HEK293 (cell line): ENCODE results near the gene L3MBTL4.

ENCODE experiments used
- BCL11A ChIP-seq: fragments of 450-650 bp; formaldehyde crosslinking; IDR thresholded peaks from 2 replicates; pipeline ENCODE4 v1.5.1; 2016; ENCODE audit warnings: low read depth, missing biosample characterization, missing genetic modification characterization
- MYNN ChIP-seq: fragments of 450-650 bp; formaldehyde crosslinking; IDR thresholded peaks from 2 replicates; pipeline ENCODE4 v1.5.1; 2016; ENCODE audit warnings: missing biosample characterization, missing genetic modification characterization, borderline replicate concordance
- SCRT1 ChIP-seq: fragments of 450-650 bp; formaldehyde crosslinking; IDR thresholded peaks from 2 replicates; pipeline ENCODE4 v1.5.1; 2016; ENCODE audit warnings: missing biosample characterization, missing genetic modification characterization, borderline replicate concordance
- ZEB2 ChIP-seq: fragments of 450-650 bp; formaldehyde crosslinking; IDR thresholded peaks from 2 replicates; pipeline ENCODE4 v1.5.1; 2016; ENCODE audit warnings: missing biosample characterization, missing genetic modification characterization
- ZFP41 ChIP-seq: fragments of 450-650 bp; formaldehyde crosslinking; IDR thresholded peaks from 2 replicates; pipeline ENCODE4 v1.5.1; 2016; ENCODE audit warnings: missing biosample characterization, missing genetic modification characterization, borderline replicate concordance
- ZNF138 ChIP-seq: fragments of 450-650 bp; formaldehyde crosslinking; IDR thresholded peaks from 2 replicates; pipeline ENCODE4 v1.5.1; 2016; ENCODE audit warnings: missing biosample characterization, missing genetic modification characterization, borderline replicate concordance
- ZNF211 ChIP-seq: fragments of 450-650 bp; formaldehyde crosslinking; IDR thresholded peaks from 2 replicates; pipeline ENCODE4 v1.5.1; 2016; ENCODE audit warnings: low read depth, missing biosample characterization, missing genetic modification characterization
- ZNF214 ChIP-seq: fragments of 450-650 bp; formaldehyde crosslinking; IDR thresholded peaks from 2 replicates; pipeline ENCODE4 v1.5.1; 2017; ENCODE audit warnings: missing biosample characterization, mild to moderate bottlenecking, missing genetic modification characterization, borderline replicate concordance
- ZNF24 ChIP-seq: fragments of 450-650 bp; formaldehyde crosslinking; IDR thresholded peaks from 2 replicates; pipeline ENCODE4 v1.5.1; 2016; ENCODE audit warnings: missing biosample characterization, missing genetic modification characterization
- ZNF426 ChIP-seq: fragments of 450-650 bp; formaldehyde crosslinking; IDR thresholded peaks from 2 replicates; pipeline ENCODE4 v1.5.1; 2017; ENCODE audit warnings: missing biosample characterization, missing genetic modification characterization, mild to moderate bottlenecking, inconsistent platforms, moderate library complexity
- ZNF433 ChIP-seq: fragments of 450-650 bp; formaldehyde crosslinking; IDR thresholded peaks from 2 replicates; pipeline ENCODE4 v1.5.1; 2016; ENCODE audit warnings: missing biosample characterization, missing genetic modification characterization, low read depth
- ZNF600 ChIP-seq: fragments of 450-650 bp; formaldehyde crosslinking; IDR thresholded peaks from 2 replicates; pipeline ENCODE4 v1.5.1; 2016; ENCODE audit warnings: missing biosample characterization, missing genetic modification characterization
- ZNF830 ChIP-seq: fragments of 450-650 bp; IDR thresholded peaks from 2 replicates; pipeline ENCODE4 v1.5.0; 2018; ENCODE audit warnings: missing biosample characterization, missing genetic modification characterization, low read depth, mild to moderate bottlenecking, moderate library complexity
- ZNF843 ChIP-seq: fragments of 450-650 bp; formaldehyde crosslinking; IDR thresholded peaks from 2 replicates; pipeline ENCODE4 v1.5.1; 2016; ENCODE audit warnings: missing biosample characterization, missing genetic modification characterization
- ZSCAN23 ChIP-seq: fragments of 450-650 bp; formaldehyde crosslinking; IDR thresholded peaks from 2 replicates; pipeline ENCODE4 v1.5.1; 2016; ENCODE audit warnings: missing biosample characterization, missing genetic modification characterization
- TF ChIP-seq, protein P1 (sequence below): fragments of 450-650 bp; formaldehyde crosslinking; conservative IDR thresholded peaks from 2 replicates; pipeline ENCODE4 v1.5.1; 2016; ENCODE audit warnings: low read depth, missing biosample characterization, missing genetic modification characterization
- TF ChIP-seq, protein P2 (sequence below): fragments of 450-650 bp; formaldehyde crosslinking; conservative IDR thresholded peaks from 2 replicates; pipeline ENCODE4 v1.5.1; 2016; ENCODE audit warnings: low read depth, missing biosample characterization, missing genetic modification characterization
- TF ChIP-seq, protein P3 (sequence below): fragments of 450-650 bp; formaldehyde crosslinking; IDR thresholded peaks from 2 replicates; pipeline ENCODE4 v1.5.1; 2017; ENCODE audit warnings: missing biosample characterization, missing genetic modification characterization
- TF ChIP-seq, protein P4 (sequence below): fragments of 450-650 bp; formaldehyde crosslinking; IDR thresholded peaks from 2 replicates; pipeline ENCODE4 v1.5.1; 2016; ENCODE audit warnings: missing biosample characterization, missing genetic modification characterization
- TF ChIP-seq, protein P5 (sequence below): fragments of 450-650 bp; formaldehyde crosslinking; IDR thresholded peaks from 2 replicates; pipeline ENCODE4 v1.5.1; 2017; ENCODE audit warnings: missing biosample characterization, mild to moderate bottlenecking, missing genetic modification characterization, moderate library complexity
- TF ChIP-seq, protein P6 (sequence below): fragments of 450-650 bp; formaldehyde crosslinking; IDR thresholded peaks from 2 replicates; pipeline ENCODE4 v1.5.1; 2016; ENCODE audit warnings: missing biosample characterization, missing genetic modification characterization
- TF ChIP-seq, protein P7 (sequence below): fragments of 450-650 bp; IDR thresholded peaks from 2 replicates; pipeline ENCODE4 v1.5.1; 2018; ENCODE audit warnings: missing biosample characterization, mild to moderate bottlenecking, missing genetic modification characterization

Gene L3MBTL4

DNA sequence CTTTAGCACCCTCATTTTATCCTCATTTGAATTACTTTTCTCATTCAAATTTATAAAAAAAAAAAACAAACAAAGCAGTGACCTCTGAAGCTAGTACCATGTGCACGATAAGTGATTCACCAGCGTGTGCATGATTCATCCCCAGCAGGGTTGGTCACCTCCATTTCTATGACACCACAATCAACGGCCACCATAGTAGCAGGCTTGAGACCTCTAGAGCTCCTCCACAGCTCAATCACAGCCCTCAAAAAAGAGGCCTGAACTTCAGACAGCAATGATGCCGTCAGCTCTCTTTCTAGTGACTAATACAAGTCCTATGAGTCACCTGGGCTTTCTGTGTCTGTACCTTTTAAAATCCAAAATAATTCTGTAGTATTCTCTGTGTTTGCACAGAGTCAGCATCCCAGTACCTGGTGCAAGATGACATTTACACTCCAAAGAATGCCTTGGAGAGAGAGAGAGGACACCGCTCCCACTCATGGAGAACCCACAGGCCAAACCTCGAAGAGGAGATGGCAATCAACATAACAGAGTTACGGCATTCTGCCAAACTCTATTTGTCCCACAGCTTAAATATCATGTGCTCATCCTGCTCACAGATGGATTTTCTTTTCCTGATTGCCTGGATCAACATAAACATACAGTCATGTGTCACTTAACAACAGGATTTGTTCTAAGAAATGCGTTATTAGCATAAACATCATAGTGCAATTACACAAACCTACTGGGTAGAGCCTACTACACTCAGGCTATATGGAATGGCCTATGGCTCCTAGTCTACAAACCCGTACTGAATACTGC is 58.7 kb downstream of the L3MBTL4 start (continued):
- TF ChIP-seq, protein P1, sequence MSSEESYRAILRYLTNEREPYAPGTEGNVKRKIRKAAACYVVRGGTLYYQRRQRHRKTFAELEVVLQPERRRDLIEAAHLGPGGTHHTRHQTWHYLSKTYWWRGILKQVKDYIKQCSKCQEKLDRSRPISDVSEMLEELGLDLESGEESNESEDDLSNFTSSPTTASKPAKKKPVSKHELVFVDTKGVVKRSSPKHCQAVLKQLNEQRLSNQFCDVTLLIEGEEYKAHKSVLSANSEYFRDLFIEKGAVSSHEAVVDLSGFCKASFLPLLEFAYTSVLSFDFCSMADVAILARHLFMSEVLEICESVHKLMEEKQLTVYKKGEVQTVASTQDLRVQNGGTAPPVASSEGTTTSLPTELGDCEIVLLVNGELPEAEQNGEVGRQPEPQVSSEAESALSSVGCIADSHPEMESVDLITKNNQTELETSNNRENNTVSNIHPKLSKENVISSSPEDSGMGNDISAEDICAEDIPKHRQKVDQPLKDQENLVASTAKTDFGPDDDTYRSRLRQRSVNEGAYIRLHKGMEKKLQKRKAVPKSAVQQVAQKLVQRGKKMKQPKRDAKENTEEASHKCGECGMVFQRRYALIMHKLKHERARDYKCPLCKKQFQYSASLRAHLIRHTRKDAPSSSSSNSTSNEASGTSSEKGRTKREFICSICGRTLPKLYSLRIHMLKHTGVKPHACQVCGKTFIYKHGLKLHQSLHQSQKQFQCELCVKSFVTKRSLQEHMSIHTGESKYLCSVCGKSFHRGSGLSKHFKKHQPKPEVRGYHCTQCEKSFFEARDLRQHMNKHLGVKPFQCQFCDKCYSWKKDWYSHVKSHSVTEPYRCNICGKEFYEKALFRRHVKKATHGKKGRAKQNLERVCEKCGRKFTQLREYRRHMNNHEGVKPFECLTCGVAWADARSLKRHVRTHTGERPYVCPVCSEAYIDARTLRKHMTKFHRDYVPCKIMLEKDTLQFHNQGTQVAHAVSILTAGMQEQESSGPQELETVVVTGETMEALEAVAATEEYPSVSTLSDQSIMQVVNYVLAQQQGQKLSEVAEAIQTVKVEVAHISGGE (tag by site-specific recombination), result no peak
- TF ChIP-seq SCRT1 (no peak), ZNF211 (tag by site-specific recombination) (no peak), BCL11A (tag by site-specific recombination) (peak; percentile 16; the same call in 1 of the 2 replicates), ZNF24 (tag by site-specific recombination) (no peak), ZNF138 (tag by site-specific recombination) (no peak), ZNF600 (peak; percentile 61), ZNF843 (peak; percentile 70; the same call in 1 of the 2 replicates), ZNF214 (tag by site-specific recombination) (no peak), ZSCAN23 (no peak), ZFP41 (no peak), ZNF426 (tag by site-specific recombination) (no peak), ZNF433 (tag by site-specific recombination) (no peak), ZEB2 (tag by site-specific recombination) (peak; percentile 35), ZNF830 (tag by site-specific recombination) (no peak), MYNN (tag by site-specific recombination) (no peak)
- TF ChIP-seq, protein P2, sequence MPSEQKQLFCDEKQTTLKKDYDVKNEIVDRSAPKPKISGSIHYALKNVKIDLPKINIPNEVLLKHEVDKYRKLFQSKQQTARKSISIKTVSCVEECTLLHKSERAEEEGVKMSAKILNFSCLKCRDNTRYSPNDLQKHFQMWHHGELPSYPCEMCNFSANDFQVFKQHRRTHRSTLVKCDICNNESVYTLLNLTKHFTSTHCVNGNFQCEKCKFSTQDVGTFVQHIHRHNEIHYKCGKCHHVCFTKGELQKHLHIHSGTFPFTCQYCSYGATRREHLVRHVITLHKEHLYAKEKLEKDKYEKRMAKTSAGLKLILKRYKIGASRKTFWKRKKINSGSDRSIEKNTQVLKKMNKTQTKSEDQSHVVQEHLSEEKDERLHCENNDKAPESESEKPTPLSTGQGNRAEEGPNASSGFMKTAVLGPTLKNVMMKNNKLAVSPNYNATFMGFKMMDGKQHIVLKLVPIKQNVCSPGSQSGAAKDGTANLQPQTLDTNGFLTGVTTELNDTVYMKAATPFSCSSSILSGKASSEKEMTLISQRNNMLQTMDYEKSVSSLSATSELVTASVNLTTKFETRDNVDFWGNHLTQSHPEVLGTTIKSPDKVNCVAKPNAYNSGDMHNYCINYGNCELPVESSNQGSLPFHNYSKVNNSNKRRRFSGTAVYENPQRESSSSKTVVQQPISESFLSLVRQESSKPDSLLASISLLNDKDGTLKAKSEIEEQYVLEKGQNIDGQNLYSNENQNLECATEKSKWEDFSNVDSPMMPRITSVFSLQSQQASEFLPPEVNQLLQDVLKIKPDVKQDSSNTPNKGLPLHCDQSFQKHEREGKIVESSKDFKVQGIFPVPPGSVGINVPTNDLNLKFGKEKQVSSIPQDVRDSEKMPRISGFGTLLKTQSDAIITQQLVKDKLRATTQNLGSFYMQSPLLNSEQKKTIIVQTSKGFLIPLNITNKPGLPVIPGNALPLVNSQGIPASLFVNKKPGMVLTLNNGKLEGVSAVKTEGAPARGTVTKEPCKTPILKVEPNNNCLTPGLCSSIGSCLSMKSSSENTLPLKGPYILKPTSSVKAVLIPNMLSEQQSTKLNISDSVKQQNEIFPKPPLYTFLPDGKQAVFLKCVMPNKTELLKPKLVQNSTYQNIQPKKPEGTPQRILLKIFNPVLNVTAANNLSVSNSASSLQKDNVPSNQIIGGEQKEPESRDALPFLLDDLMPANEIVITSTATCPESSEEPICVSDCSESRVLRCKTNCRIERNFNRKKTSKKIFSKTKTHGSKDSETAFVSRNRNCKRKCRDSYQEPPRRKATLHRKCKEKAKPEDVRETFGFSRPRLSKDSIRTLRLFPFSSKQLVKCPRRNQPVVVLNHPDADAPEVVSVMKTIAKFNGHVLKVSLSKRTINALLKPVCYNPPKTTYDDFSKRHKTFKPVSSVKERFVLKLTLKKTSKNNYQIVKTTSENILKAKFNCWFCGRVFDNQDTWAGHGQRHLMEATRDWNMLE (tag by site-specific recombination), result no peak
- TF ChIP-seq, protein P3, sequence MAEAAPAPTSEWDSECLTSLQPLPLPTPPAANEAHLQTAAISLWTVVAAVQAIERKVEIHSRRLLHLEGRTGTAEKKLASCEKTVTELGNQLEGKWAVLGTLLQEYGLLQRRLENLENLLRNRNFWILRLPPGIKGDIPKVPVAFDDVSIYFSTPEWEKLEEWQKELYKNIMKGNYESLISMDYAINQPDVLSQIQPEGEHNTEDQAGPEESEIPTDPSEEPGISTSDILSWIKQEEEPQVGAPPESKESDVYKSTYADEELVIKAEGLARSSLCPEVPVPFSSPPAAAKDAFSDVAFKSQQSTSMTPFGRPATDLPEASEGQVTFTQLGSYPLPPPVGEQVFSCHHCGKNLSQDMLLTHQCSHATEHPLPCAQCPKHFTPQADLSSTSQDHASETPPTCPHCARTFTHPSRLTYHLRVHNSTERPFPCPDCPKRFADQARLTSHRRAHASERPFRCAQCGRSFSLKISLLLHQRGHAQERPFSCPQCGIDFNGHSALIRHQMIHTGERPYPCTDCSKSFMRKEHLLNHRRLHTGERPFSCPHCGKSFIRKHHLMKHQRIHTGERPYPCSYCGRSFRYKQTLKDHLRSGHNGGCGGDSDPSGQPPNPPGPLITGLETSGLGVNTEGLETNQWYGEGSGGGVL (tag by site-specific recombination), result no peak
- TF ChIP-seq, protein P4, sequence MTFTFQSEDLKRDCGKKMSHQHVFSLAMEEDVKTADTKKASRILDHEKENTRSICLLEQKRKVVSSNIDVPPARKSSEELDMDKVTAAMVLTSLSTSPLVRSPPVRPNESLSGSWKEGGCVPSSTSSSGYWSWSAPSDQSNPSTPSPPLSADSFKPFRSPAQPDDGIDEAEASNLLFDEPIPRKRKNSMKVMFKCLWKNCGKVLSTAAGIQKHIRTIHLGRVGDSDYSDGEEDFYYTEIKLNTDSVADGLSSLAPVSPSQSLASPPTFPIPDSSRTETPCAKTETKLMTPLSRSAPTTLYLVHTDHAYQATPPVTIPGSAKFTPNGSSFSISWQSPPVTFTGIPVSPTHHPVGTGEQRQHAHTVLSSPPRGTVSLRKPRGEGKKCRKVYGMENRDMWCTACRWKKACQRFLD, result no peak
- TF ChIP-seq, protein P5, sequence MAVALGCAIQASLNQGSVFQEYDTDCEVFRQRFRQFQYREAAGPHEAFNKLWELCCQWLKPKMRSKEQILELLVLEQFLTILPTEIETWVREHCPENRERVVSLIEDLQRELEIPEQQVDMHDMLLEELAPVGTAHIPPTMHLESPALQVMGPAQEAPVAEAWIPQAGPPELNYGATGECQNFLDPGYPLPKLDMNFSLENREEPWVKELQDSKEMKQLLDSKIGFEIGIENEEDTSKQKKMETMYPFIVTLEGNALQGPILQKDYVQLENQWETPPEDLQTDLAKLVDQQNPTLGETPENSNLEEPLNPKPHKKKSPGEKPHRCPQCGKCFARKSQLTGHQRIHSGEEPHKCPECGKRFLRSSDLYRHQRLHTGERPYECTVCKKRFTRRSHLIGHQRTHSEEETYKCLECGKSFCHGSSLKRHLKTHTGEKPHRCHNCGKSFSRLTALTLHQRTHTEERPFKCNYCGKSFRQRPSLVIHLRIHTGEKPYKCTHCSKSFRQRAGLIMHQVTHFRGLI (tag by site-specific recombination), result no peak
- TF ChIP-seq, protein P6, sequence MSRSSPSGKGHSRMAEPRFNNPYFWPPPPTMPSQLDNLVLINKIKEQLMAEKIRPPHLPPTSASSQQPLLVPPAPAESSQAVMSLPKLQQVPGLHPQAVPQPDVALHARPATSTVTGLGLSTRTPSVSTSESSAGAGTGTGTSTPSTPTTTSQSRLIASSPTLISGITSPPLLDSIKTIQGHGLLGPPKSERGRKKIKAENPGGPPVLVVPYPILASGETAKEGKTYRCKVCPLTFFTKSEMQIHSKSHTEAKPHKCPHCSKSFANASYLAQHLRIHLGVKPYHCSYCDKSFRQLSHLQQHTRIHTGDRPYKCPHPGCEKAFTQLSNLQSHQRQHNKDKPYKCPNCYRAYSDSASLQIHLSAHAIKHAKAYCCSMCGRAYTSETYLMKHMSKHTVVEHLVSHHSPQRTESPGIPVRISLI (tag by site-specific recombination), result 0 out of 2 replicates have a peak, but pooled peaks have one; percentile 19
- TF ChIP-seq, protein P7, sequence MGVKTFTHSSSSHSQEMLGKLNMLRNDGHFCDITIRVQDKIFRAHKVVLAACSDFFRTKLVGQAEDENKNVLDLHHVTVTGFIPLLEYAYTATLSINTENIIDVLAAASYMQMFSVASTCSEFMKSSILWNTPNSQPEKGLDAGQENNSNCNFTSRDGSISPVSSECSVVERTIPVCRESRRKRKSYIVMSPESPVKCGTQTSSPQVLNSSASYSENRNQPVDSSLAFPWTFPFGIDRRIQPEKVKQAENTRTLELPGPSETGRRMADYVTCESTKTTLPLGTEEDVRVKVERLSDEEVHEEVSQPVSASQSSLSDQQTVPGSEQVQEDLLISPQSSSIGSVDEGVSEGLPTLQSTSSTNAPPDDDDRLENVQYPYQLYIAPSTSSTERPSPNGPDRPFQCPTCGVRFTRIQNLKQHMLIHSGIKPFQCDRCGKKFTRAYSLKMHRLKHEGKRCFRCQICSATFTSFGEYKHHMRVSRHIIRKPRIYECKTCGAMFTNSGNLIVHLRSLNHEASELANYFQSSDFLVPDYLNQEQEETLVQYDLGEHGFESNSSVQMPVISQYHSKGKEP (tag by site-specific recombination), result no peak
